Activated CD4-positive, CD25-positive, alpha-beta regulatory T cell (primary cell): Measurements from ENCODE around the gene GRAMD2B.
"Not testable (repeated sequence)": the region's sequence is repeated elsewhere in the genome, so short reads cannot be mapped to it uniquely, and the experiment has no call there.

Source experiments
- DNase-seq, 4 experiments: peaks; one replicate each; lab custom pipeline; 2025; lab: John Stamatoyannopoulos, UW

GRAMD2B gene

GRCh38 chr5:126514131-126514557 is 90.9 kb downstream of the GRAMD2B start:
- no peak for DNase-seq

GRCh38 chr5:126514558-126515141 is 91.4 kb downstream of the GRAMD2B start:
- no peak for DNase-seq

DNA sequence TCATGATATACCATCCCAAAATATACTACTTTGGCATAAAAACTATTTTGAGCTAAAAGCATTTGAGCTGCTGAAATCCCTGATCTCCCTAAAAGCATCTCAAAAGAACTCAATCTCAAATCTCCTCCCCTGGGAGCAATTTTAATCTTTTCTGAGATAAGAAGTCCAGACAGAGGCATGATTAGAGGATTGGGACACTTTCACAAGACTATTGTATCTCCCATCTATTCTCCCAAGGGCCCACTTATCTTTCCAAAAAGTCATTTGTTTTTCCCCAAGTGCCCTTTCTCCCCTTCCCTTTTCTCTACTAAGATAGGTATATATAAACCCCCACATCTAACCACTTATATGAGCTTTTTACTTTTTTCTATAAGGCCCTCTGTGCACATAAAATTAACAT is 92.1 kb downstream of the GRAMD2B start:
- no peak for DNase-seq

GRCh38 chr5:126516133-126516532 is 92.9 kb downstream of the GRAMD2B start:
- no peak for DNase-seq

DNA sequence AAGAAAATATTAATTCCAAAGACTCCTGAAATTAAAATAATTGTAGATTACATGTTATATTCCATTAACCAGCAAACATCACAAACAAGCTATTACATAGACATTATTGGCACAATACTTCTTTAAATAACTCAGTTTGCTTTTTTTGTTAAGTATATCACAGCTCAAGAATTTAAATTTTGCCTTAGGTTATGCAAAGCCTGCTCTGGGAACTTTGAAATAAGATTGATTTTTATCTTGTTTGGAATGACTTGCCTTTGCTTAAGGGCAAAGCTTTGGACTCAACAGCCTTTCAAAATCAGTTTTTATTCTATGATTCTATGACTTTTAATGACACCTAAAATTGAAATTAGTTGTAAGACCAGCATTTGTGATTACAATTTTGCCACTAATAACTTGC is 93.6 kb downstream of the GRAMD2B start:
- DNase-seq, result no peak

DNA sequence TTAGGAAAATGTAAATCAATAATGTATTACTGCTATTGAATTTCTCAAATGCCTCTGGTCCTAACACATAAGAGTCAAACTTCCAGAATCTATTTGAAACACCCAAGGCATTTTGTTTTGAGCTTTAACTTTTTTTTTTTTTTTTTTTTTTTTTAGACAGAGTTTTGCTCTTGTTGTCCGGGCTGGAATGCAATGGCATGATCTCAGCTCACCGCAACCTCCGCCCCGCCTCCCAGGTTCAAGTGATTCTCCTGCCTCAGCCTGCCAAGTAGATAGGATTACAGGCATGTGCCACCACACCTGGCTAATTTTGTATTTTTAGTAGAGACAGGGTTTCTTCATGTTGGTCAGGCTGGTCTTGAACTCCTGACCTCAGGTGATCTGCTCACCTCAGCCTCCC is 96.0 kb downstream of the GRAMD2B start:
- DNase-seq, result not testable (repeated sequence)

- DNase-seq, result no peak
Measured at GRCh38 chr5:126519637-126520592, 96.7 kb downstream of the GRAMD2B start.

DNA sequence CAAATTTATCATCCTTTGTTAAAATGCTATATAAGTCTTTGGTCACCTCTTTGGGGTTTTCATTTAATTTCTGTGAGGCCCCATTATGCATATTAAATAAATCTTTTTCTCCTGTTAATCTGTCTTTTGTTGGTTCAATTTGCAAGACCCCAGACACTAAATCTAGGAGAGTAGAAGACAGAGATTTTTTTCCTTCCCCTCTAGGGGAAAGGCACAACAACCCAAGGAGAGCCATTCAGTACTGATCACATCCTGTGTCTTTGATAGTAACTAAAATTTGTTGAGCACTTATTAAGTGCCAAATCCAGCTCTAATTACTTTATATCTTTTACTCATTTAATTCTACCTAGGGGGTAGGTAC is 97.4 kb downstream of the GRAMD2B start:
- no peak for DNase-seq

DNA sequence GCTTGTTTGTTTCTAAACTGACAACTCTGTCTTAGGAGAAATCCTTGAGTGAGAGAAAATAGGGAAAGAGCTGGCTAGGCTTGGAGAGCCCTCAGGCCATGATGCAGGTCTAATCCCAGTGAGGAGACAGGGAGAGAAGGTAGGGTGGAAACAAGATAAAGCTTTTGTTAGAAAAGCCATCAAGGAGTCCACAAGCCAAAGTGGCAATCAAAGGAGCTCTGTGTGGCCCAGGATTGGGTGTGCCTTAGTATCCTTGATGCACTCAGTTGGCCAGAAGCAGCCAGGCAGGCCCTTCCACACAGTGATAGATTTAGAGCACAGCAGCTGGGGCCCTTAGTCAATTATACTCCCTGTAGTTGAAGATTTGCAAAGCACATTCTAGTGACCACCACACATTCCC is 97.9 kb downstream of the GRAMD2B start:
- no peak for DNase-seq

DNA sequence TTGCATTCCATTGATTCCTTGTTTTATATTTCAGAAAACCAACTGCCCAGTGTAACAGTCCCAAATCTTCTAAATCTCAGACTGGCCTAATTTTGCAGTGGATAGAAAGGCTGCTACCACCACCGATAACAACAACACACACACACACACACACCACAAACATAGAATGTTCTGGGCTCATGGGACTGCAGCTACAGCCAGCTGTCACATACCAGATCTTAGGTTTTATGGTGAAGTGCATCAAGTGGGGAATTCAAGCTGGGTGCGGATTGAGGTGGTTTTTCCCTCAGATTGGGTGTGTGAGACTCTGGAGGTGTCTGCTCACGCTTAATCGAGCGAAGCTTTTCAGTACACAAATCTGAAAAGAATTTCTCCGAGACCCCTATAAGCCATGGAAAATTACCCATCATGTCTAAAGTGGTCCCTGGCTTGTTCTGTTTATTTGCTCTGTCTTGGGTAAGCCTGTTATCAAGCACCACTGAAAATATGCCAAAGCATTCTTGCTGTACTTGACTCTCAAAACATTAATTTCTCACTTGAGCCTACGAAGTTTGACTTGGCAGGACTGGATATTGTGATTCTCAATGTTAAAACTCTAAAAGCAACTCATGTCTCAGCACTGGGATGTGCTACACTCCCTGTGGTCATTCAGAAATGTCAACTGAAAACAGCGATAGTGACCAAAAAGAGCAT is 100.8 kb downstream of the GRAMD2B start:
- DNase-seq, result no peak

GRCh38 chr5:126525630-126526245 is 102.5 kb downstream of the GRAMD2B start:
- no peak for DNase-seq

- no peak for DNase-seq
Measured at GRCh38 chr5:126526493-126526892, 103.3 kb downstream of the GRAMD2B start.

DNA sequence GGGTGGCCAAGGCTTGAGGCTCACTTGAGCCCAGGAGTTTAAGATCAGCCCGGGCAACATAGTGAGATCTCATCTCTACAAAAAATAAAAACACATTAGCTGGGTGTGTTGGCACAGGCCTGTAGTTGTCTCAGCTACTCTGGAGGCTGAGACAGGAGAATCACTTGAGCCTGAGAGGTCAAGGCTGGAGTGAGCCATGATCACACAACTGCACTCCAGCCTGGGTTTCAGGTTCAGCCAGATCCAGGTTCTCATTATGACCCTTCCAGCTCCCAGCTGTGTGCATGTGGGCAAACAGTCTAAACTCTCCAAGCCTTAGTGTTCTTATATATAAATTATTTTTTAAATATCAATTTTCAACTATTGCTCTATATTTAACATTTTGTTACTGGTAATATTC is 103.9 kb downstream of the GRAMD2B start:
- DNase-seq, result no peak

DNA sequence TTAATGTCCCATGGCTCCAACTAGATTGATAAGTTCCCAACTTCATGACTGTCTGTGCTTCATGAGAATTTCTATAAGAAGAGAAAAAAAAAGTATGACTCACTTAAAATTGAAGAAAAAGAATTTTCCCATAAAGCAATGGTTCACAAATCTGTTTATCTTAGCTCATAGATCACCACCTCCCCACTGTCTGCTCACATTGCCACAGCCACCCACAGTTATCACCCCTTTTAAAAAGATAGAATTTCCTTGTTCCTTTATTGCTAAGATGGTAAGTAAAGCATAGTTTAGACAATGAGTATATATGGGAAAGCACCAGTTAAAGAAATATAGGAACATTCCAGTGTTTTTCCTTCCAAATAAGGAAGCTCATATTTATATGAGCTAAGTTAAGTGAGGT is 104.7 kb downstream of the GRAMD2B start:
- DNase-seq, result no peak

DNA sequence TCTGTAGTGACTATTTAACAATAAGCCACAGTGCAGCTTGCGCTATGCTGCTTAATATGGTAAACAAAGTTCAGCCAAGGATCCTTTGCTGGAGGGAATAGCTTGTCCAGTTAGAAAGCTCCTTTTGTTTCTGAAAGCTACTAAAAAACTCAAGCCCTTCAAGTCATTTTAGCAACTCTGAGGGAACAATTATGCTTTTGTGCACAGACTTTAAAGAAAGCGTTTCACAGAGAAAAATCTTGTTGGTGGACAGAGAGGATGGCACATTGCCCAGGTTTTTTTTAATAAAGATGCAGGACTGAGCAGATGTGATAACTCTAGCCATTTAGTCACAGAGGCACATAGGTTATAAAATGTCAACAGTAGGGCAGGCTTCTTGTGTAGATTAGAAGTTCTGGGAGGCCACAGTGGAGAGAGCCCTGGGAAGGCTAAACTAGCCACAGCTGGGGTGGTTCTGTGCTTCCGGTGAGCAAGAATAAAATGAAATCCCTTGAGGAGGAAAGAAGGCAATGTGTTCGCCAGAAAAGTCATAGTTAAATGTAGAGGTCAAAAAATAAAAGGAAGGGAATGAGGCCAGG is 108.4 kb downstream of the GRAMD2B start:
- DNase-seq, result no peak

DNA sequence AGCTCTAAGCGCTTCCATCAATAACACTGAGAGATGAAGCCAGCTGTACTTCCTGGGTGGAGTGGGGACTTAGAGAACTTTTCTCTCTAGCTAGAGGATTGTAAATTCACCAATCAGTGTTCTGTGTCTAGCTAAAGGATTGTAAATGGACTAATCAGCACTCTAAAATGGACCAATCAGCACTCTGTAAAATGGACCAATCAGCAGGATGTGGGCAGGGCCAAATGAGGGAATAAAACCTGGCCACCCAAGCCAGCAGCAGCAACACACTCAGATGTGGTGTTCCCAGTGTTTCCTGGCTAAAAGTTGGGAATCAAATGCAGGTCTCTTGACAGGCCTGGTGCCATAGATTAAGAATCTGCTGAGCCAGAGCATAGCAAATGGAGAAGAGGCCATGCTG is 111.3 kb downstream of the GRAMD2B start:
- no peak for DNase-seq

- no peak for DNase-seq
Measured at GRCh38 chr5:126535856-126536545, 112.8 kb downstream of the GRAMD2B start.

DNA sequence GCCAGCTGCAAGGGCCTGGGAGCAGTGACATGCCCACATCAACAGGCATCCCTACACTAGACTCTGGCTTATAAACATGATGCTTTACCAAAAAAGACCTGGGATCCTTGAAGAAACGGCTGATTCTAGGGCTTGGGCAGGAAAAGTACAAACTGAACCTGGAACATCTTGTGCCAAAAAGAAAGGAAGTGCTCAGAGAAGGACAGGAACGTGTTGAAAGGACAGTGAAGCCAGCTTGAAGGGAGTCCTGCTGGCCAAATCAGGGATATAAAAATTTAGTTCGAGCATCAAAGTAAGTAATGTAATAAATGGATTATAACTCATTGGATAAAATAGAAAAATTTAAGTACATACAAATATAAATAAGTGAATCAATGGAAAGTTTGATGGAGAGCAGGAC is 113.7 kb downstream of the GRAMD2B start:
- DNase-seq, result no peak

DNA sequence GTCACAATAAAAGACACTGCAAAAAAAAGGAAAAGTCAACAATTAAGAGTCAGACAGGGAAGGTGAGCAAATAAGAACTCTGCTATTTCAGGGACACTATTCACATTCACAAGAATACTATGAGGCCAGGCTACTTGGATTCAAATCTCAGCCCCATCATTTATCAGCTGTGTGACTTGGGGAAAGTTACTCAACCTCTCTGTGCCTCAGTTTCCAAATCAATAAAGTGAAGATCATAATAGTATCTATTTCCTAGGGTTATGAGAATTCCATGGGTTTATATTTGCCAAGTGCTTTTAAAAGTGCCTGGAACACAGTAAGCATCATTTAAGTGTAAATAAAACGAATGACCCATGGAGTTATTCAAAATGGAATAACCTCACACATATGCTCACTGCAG is 115.4 kb downstream of the GRAMD2B start:
- no peak for DNase-seq

DNA sequence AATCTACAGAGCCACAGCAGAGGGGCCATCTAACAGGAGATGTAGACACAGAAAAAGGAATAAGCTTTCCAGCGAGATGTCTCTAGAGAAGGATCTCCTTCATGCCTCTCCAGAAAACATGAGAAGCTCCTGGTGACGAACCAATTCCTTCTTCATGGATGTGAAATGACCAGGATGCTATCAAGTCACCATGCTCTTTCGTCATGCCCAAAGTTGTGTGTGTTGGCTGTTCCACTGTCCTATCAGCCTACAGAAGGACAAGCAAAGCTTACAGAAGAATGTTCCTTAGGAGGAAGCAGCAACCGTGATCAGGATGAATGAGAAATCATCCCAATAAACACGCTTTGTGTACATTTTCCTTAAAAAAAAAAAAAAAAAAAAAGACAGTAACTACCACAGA is 117.4 kb downstream of the GRAMD2B start:
- no peak for DNase-seq

- no peak for DNase-seq
Measured at GRCh38 chr5:126542441-126542840, 119.2 kb downstream of the GRAMD2B start.

- DNase-seq, result no peak
Measured at GRCh38 chr5:126543009-126543408, 119.8 kb downstream of the GRAMD2B start.
